HG03159 (cell line): Measurements from ENCODE around the gene PTPN20.

Experiments
- ATAC-seq: cut with Tn5 transposase; IDR thresholded peaks from one replicate; pipeline ENCODE4 v1.9.1; 2021; ENCODE audit warnings: mild to moderate bottlenecking, moderate library complexity; ENCODE audit not compliant: unreplicated experiment

The PTPN20 gene

DNA sequence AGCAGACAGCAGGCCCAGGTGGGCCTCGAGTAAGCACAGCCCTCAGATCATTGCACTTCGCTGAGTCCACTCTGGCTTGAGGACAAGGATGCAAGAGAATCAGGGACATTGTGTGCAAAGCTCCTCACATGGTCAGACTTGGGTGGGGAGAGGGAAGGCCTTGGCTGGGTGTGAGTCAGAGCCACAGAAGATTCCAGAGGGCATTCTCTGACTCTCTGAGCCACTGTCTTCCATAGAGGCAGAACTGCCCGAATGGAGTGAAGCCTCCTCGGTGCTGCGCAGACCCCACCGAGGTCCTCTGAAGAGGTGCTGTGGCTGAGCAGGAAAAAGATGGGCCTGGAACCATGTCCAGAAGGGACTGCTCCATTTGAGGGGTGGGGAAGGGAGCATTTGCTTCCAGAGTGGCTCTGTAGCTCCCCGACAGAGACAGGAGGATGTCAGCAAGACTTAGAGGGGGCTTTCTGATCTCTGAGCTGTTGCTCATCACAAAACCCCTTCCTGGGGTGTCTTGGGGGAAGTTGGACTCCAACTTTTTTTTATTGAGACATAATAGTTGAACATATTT is 120.8 kb downstream of the PTPN20 start:
- no peak for ATAC-seq

DNA sequence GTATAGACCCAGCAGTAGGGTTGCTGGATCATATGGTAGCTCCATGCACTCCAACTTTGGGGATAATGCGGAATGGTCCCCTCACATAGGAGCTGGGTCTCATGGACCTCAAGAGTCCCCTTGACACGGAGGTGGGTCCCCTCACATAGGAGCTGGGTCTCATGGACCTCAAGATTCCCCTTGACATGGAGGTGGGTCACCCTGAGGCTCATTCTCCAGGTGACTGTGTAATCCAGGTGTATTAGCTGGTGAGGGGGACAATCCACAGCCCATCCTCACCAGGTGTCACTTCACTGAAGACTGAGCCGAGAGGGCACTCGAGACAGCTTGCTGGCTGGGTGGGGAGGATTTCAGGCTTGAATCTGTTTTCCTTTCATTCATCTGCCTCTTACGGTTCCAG is 121.9 kb downstream of the PTPN20 start:
- ATAC-seq: no peak

DNA sequence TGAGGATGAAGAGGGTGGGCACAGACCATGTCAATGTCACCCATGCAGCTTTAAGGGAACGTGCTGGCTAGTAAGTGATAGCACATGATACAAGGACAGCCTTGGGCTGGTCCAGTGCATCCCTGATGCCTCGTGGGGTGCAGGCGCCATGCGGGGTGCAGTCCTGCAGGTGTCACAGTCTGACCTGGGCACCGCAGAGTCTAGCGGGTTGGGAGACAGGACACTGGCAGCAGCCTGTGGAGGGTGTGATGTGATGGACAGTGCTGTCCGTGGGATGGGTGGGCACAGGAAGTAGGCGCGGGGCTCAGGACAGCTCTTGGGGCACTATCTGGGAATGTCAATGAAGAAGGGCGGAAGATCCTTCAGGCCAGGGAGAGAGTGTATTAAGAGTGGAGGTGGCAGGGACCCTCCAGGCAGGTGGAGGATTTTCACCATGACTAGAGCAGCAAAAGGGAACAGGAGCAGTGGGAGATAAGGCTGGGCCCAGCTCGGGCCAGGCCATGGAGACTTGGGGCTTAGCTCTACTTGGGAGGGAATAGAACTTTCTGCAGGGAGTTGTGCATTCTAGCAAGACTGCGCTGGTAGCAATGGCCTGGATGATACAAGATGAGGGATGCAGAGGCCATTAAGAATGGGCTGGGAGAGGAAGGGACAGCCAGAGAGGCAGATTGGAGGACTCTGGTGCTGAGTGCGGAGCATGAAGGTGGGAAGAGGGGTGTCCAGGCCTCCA is 122.5 kb downstream of the PTPN20 start:
- ATAC-seq: no peak

DNA sequence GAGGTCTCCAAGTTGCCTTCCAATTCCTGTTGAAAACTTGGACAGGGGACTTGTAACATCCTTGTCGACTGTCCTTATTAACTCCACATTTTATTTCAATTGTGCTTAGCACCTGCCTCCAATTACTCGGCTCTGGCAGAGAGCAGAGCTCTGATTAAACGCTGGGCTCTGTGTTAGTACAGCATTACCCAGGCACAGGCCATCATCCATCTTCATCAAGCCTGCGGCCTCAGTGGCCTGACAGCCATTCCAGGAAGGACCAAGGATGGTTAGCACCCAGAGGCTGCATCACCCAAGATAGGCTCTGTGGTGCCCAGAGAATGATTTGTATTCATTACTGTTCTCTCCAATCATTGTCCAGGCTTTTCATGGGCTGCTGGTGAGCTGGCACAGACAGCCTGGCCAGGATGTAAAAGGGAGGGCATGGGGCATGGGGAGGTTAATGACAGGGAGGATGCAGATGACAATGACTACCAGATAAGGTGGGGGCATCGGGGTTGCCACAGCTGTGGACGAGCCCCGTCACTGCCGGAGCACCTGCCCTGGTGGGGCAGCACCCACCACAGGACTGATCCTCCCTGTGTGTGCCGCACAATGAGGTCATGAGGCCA is 123.3 kb downstream of the PTPN20 start:
- no peak for ATAC-seq

DNA sequence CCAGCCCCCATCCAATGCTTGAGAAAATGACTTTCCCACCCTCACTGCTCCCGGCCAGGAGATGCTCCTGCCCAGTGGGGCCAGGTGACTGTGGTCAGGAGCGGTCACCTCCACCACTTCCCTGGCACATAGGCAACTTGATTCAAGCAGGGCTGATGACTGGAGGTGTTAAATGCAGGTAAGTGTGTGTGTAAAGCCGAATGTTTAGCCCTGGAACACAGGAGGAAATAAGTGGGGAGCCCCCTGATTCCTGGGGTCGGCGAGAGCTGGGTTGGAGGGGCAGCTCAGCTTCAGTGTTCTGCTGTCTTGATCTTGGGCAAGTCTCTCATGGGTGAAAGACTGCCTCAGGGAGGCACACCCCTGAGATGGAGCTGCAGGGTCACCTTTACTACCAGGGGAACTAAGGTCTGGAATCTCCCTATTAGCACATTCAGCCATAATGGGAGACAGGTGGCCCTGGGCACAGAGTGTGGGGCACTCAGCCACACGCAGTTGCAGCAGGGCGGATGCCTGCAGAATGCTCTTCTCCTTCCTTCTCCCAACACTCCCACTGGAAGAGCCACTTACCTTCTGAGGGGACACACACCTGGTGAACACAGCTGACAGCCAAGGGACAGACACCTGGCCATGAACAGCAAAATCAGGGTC is 124.1 kb downstream of the PTPN20 start:
- no peak for ATAC-seq

DNA sequence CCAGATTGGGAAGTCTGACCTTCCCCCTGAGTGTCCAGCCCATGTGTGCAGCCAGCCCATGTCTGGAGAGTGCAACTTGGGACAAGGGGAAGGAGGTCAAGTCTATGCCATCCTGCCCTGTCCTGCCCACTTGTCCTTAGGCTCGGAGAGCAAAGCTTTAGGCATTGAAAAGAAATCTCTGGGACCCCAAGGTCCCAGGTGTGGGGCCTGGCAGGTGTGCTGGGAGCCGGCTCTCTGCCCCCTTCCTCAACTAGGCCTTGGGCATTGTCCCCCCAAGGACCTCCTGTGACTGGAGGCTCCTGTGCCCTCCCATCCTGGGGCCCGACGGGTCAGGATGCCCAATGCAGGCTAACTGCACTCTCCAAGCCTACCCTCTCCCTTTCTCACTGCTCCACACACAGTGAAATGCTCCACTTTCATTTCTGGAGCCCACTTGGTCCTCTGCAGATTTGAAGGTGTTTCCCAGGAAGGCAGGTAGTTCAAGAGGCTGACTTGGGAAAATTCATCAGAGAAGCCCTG is 124.7 kb downstream of the PTPN20 start:
- ATAC-seq: no peak

DNA sequence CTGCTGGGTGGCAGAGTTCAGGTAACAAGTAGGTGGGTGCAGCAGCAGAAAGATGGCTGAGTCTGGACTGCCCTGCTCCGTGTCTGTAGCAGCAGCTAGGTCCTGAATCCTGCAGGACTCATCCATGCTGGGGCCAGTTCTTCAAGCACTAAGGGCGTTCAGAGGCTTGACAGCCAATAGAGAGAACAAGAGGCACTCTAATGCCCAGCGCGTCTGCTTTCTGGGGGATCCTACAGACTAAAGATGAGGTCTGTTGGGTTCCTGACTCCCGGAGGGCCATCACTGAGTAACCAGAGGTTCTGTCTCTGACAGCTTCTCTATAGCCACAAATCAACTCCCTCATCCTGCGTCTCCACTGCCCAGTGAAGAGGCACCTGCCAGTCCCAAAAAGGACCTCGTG is 125.5 kb downstream of the PTPN20 start:
- ATAC-seq: no peak

DNA sequence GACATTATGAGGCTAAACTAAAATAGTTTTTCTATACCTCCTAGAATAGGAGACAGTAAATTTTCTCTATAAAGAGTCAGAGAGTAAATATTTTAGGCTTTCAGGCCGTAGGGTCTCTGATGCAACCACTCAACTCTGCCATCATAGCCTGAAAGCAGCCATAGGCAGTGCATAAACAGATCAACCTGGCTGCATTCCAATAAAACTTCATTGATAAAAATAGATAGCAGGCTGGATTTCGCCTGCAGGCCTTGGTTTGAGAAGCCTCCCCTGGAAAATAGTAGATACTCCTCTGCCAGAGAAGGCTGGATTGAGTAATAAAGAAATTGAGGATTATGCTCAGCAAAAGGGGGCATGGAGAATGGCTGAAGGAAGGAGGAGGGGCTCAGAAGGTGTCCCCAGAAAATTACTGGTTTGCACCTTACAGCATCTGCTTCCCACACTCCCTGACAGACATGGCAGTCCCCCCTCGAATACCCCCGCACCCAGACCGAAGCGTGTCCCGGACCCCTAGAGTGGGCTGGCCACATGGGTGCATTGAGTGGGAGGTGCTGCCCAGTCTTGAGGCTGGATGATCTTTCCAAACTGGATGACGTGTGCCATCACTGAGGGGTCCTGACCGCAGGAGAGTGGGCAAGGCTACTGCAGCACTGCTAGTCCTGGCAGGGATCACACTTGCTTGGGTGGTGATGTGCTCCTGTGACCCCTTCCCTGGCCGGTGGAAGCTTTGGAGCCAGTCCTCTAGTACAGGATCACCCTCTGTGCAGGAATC is 126.6 kb downstream of the PTPN20 start:
- ATAC-seq: no peak

DNA sequence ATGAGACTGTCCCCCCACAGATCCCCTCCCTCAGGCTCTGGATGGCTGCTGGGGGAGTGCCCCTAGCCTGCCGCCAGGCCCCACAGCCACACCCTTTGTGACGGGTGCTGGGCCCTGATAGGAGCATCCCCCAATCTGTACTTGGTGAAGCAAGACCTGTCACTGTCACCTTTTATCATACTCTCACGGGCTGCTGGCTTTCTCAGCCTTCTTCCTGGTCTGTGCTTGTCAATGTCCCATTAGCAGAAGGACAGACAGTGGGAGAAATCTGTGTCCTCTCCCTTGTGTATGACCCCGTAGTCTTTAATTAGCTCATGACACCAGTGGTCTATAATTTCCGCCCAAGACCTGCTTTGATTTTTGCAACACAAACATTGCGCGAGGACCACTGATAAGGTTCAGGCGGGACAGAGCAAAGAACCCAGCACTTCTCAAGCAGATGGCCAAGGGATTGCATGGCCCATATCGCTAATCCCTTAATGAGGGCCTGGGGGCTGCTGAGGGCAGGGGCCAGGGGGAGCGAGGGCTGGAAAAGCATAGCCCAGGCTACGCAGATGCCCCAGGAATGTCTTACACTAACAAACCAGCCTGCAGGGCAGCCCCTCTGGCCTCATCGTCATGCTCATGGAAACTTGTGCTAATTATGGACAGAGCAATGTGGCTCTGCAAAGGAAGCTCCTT is 127.8 kb downstream of the PTPN20 start:
- no peak for ATAC-seq

DNA sequence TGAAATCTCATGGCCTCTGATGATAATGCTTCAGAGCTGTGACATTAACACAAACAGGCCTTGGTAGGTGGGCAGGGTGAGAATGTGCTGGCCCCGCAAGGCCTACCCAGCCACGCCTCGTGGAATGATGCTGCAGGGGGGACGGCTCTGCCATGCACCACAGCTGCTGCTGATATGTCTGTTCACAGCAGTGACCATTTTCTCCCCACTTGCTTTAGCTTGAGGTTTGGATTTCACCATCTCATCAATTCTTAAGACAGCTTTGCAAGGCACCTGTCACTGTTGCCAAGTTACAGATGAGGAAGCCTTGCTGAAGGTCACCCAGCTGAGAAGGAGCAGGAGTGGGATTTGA is 128.3 kb downstream of the PTPN20 start:
- no peak for ATAC-seq

DNA sequence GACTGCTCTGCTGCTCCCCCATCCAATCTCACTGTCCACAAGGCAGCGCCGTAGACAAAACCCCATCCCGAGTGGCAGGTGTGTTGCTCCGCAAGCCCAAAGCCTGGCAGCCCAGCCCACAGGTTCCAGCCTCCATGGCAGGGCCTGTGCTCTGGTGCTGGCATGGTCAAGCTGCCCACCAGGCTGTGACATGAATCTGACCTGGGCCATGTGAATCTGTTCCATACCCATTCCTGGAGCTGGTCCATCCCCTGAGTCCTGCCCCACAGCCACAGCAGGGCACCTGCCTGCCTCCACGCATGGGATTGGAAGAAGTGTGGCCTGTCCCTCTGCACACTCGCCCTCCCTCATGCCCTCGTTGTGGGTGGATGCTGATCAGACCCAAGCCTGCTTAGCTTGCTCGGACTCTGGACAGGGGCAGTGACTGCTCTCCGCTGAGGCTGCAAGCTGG is 128.8 kb downstream of the PTPN20 start:
- no peak for ATAC-seq

DNA sequence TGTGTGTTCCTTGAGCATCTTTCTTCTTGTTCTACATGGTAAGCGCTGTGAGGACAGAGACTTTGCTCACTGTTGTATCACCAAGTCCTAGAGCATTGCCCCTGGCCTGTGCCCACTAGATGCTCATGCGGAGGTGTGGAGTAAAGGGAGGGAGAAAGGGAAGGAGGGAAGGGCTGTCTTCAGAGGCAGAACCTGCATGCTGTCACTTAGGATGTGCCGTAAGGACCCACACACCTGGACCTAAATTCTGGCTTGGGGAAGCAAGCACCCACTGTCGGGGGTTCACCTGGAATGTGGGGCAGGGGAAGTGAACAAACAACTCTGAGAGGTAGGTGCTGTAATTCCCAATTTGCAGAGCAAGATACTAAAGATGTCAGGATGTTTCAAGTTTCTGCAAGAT is 129.5 kb downstream of the PTPN20 start:
- no peak for ATAC-seq

DNA sequence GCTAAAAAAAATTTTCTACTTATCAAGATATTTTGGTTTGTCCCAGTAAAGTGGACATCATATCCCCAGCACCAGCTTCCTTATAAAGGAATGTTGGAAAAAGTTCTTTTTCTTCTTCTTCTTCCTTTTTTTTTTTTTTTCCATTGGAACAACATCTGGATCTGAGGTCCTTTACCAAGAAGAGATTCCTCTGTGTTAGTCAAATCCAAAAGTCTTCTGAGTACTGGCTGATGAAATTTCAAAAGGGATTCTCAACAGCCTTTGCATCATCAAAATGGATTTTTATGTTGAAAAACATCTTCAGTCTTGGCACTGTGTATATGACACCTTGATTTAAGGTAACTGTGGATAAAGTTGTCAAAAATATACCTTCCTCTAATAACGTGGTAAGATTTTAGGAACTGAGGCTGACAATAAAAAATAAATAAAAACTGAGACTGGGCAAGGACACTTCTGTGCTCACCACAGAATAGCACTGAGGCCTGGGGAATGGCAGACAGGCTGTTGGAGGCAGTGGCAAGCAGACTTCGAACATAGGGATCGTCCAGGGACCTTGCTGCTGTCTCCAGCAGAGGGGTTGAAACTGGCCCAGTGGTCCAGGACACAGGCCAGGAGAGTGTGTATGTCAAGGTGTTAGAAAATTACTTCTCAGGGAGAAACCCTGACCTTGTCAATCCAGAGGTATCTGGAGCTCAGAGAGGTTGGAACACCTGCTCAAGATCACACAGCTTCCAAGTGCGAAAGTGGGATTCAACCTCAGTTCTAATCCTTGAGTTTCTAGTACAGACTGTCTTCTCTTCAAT is 130.4 kb downstream of the PTPN20 start:
- ATAC-seq: no peak

DNA sequence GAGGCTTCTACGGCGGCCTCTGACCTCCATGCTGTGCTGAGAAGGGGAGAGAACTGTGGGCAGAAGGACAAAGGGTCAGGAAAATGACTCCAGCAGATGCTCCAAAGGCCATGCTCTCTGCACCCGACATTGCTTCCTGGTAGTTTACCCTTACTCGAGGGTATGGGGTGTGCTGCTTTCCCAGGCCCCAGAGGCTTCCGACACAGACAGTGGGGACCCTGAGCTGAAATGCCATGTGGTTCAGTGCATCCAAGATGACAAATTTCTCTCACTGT is 130.9 kb downstream of the PTPN20 start:
- no peak for ATAC-seq

DNA sequence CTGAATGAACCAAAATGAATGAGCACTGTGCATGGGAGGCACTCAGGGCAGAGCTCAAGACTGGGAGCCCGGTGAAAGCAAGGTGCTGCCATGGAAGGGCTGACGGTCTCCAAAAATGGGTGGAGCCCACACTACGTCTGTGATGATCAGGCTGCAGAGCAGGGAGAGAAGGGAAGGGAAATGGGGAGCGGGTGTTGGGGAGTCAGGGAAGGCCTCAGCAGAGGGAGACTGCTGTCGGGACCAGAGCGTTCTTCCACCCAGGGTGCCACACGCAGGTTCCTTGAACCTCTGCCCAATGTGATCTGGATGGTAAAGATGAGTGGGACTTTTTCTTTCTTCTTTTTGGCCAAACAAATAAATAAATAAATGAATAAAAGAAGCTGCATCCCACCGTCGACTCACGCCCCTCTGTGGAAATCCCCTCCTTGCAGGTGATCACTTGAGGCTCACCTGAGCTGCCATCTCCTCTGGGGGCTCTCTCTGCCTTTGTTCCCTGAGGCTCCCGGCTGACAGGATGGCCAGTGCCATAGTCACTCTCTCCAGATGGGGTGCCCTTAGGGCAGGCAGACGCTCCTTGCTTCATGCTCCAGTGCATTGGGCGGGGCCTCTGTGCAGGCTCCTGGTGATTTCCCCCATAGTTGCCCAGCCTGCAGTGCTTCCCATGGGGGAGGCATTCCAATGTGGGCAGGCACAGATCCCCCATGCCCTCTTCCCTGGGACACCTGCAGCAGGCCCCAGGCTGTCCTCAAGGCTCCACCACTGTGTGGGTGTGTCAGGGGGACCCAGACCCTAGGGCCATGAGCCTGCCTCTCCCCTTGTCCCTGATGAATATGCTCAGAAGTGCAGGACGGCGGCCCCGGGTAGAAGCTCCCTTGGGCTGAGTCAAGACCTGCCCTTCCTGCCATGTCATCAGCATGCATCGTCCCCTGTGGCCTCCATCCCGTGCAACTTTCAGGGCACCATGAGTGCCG is 131.8 kb downstream of the PTPN20 start:
- no peak for ATAC-seq

DNA sequence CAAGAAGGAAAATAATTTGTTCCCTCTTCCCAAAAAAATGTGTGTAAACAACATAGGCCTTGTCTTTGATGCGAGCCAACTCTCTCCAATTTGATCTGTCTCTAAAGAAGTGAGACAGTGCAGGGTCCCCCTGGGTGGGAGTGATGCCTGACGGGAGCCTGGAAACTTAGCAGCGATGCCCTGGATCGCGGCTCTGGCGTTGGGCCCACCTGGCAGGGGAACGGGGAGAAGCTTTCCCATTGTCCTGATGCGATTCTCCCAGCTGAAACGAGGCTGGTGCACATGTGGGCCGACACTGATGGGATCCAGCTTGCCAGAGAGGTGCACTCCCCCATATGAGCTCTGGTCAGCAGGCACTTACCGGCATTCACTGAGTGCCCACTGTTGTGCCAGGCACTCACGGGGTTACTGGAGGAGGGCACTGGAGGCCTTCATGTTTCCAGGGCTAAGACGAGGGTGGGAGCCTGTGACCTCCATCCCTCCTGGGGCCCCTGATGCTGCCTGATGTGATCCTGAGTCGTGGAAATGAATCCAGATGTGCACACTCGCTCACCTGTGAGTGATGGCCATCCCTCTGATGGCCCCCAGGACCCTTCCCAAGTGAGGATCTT is 132.8 kb downstream of the PTPN20 start:
- ATAC-seq: no peak

DNA sequence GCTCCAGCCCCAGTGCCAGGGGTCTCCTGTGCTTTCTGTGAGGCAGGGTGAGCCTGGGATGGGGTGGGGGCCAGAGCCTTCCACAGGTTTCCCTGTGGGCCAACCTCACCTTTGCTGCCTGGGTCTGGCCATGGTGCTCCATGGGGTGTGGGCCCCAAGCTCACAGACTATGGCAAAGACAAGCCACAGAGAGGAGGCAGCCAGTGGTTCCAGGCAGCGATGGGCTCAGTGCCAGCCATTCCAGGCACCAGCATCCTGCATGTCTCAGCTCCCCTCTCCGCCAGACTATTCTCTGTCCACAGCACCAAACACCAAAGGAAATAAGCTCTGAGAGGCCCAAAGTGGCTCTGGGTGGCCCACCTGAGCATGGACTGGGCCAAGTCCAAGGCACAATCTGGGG is 133.5 kb downstream of the PTPN20 start:
- no peak for ATAC-seq

DNA sequence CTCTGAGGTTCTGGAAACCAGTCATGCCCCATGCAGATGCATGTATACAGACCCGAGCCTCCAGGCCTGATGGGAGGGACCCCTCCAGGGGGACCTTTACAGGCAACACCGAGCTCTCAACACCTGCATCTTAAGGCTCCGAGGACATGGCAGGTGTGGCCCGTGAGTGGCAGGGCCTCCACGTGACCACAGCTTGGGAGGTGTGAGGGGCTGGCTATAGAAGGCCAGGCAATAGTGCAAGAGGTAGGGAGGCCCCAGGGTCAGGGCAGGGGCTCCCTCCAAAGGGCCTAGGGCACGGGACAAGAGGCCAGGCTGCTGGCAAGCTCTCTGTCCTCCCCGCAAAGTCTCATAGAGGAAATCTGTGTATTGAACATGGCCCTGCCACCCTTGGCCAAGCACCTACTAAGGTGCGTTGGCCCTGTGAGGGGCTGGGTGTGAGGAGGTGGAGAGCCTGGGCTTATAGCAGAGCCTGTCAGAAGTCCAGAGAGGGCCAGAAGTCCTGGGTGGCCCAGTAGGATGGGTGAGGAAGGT is 134.2 kb downstream of the PTPN20 start:
- no peak for ATAC-seq
